Endothelial cell of umbilical vein (primary cell): ENCODE results near the gene CCND2. TPM values are rescaled to one million over a fixed set of nuclear protein-coding genes. Genes with fewer than 3 reads are reported as not detected.

Experiments used
- BruUV-seq: library from RNA; stranded (reverse); fragments of 400-500 nt; replicated peaks from 2 replicates; lab custom pipeline; 2021; lab: Mats Ljungman, UMichigan
- CTCF ChIA-PET: fragments of 300-600, 350-600 bp; sonication (Branson Sonifier 250); formaldehyde crosslinking; loops from one replicate; lab custom pipeline; 2021; ENCODE audit warnings: antibody characterized with exemption, inconsistent platforms; lab: Charles Lee
- POLR2A ChIA-PET: fragments of 300-600, 350-600 bp; sonication (Branson Sonifier 250); formaldehyde crosslinking; loops from one replicate; lab custom pipeline; 2021; ENCODE audit warnings: antibody characterized with exemption, inconsistent platforms; lab: Charles Lee
- DNase-seq: peaks from one replicate; pipeline ENCODE4 v3.0.0-alpha.2; 2011; ENCODE audit warnings: low read depth, low spot score
- FAIRE-seq: peaks from 2 replicates; lab custom pipeline; 2011; peaks lifted over from hg19 to GRCh38; lab: Jason Lieb, UNC
- H2AFZ ChIP-seq: 2 replicates; pipeline ENCODE4 v1.6.0; 2012; ENCODE audit warnings: low read depth, low read length, control low read depth, inconsistent platforms
- H3K27ac ChIP-seq: 2 replicates; pipeline ENCODE4 v1.5.1; 2011; ENCODE audit warnings: low read depth, mild to moderate bottlenecking, control low read depth, low read length, moderate library complexity; ENCODE audit not compliant: insufficient read depth
- H3K27me3 ChIP-seq, 2 experiments: 2 replicates each; pipeline versions ENCODE4 v1.6.0 to v1.6.1; 2011; ENCODE audit warnings: low read length in 2 of 2, mixed read lengths in 1 of 2; ENCODE audit not compliant: control insufficient read depth in 2 of 2, insufficient read depth in 2 of 2
- H3K36me3 ChIP-seq, 2 experiments: 2 replicates in 1 of 2; 3 replicates in 1 of 2; pipeline ENCODE4 v1.5.1; 2011; ENCODE audit warnings: low read length in 2 of 2, mild to moderate bottlenecking in 1 of 2, moderate library complexity in 1 of 2; ENCODE audit not compliant: control insufficient read depth in 2 of 2, insufficient read depth in 2 of 2; ENCODE audit errors: extremely low read depth in 1 of 2
- H3K4me1 ChIP-seq: 3 replicates; pipeline ENCODE4 v1.5.1; 2011; ENCODE audit warnings: mild to moderate bottlenecking, low read length; ENCODE audit not compliant: control insufficient read depth, insufficient read depth; ENCODE audit errors: extremely low read depth
- H3K4me2 ChIP-seq: 2 replicates; pipeline ENCODE4 v1.6.1; 2011; ENCODE audit warnings: low read length, control low read depth, mixed read lengths; ENCODE audit not compliant: insufficient read depth
- H3K4me3 ChIP-seq, 3 experiments: fragments of 200-600 bp in 1 of 3; sonication (generic), shearing (Covaris generic) in 1 of 3; replicated peaks in 1 of 3; 2 replicates each; pipeline ENCODE4 v1.5.1; 2011 to 2016; ENCODE audit warnings: control low read depth in 3 of 3, low read length in 3 of 3, mild to moderate bottlenecking in 2 of 3, inconsistent platforms in 1 of 3, low read depth in 1 of 3, moderate library complexity in 1 of 3; ENCODE audit not compliant: insufficient read depth in 1 of 3
- H3K79me2 ChIP-seq: 2 replicates; pipeline ENCODE4 v1.6.0; 2012; ENCODE audit warnings: low read length, inconsistent platforms; ENCODE audit not compliant: control insufficient read depth, insufficient read depth
- H3K9ac ChIP-seq: replicated peaks from 2 replicates; pipeline ENCODE3; 2011; ENCODE audit warnings: low read length, control low read depth; ENCODE audit not compliant: insufficient read depth; ENCODE audit errors: extremely low read depth
- H3K9me1 ChIP-seq: replicated peaks from 3 replicates; pipeline ENCODE4 v1.6.0; 2011; ENCODE audit warnings: mild to moderate bottlenecking, low read length; ENCODE audit not compliant: control insufficient read depth, insufficient read depth; ENCODE audit errors: extremely low read depth
- H3K9me3 ChIP-seq: replicated peaks from 2 replicates; pipeline ENCODE4 v1.5.1; 2012; ENCODE audit warnings: low read length, inconsistent platforms; ENCODE audit not compliant: control insufficient read depth, insufficient read depth
- H4K20me1 ChIP-seq: replicated peaks from 2 replicates; pipeline ENCODE3; 2011; ENCODE audit warnings: mild to moderate bottlenecking, low read length; ENCODE audit not compliant: control insufficient read depth, insufficient read depth; ENCODE audit errors: extremely low read depth
- CTCF ChIP-seq, 2 donors: IDR thresholded peaks; 1 replicate in 1 of 2; 2 replicates in 1 of 2; pipeline ENCODE4 v1.5.1; 2011; ENCODE audit warnings: low read length in 2 of 2, mild to moderate bottlenecking in 2 of 2, moderate library complexity in 2 of 2, control low read depth in 1 of 2, inconsistent platforms in 1 of 2, low read depth in 1 of 2; ENCODE audit not compliant: insufficient read depth in 1 of 2; ENCODE audit errors: extremely low read depth in 1 of 2
- EZH2 ChIP-seq: IDR thresholded peaks from 2 replicates; pipeline ENCODE4 v1.6.1; 2012; ENCODE audit warnings: borderline replicate concordance, low read depth, mild to moderate bottlenecking, moderate library complexity, low read length, inconsistent platforms; ENCODE audit not compliant: severe bottlenecking
- FOS ChIP-seq: IDR thresholded peaks from 2 replicates; pipeline ENCODE4 v1.6.1; 2011; ENCODE audit warnings: mild to moderate bottlenecking, low read length, moderate library complexity, borderline replicate concordance; ENCODE audit not compliant: insufficient read depth
- GATA2 ChIP-seq: IDR thresholded peaks from 2 replicates; pipeline ENCODE4 v1.7.0; 2011; ENCODE audit warnings: low read depth, mild to moderate bottlenecking, moderate library complexity, mixed read lengths, low read length; ENCODE audit not compliant: insufficient read length, insufficient read depth
- JUN ChIP-seq: IDR thresholded peaks from 2 replicates; pipeline ENCODE4 v1.6.1; 2011; ENCODE audit warnings: borderline replicate concordance, low read depth; ENCODE audit not compliant: insufficient read length, insufficient read depth
- MYC ChIP-seq: IDR thresholded peaks from one replicate; pipeline ENCODE4 v1.6.1; 2011; ENCODE audit warnings: mild to moderate bottlenecking, low read depth, low read length
- POLR2A ChIP-seq: IDR thresholded peaks from 2 replicates; pipeline ENCODE4 v1.6.1; 2012; ENCODE audit warnings: low read depth, mild to moderate bottlenecking, control low read depth, low read length
- POLR2AphosphoS5 ChIP-seq: IDR thresholded peaks from 2 replicates; pipeline ENCODE4 v1.6.1; 2012; ENCODE audit warnings: low read depth, mild to moderate bottlenecking, control low read depth, low read length, moderate library complexity; ENCODE audit not compliant: insufficient read depth
- dilution Hi-C: fragments of 300-500 bp; cut with MboI; formaldehyde crosslinking; loops from one replicate; pipeline ENCODE4 v1.15.0; 2019; ENCODE audit warnings: low sequenced_read_pairs; ENCODE audit not compliant: extremely low pct_ligation_motif_present
- intact Hi-C: fragments of 100-400 bp; cut with micrococcal nuclease; formaldehyde crosslinking; loops from one replicate; pipeline ENCODE4 v1.10.0; 2022
- polyA plus RNA-seq, 4 experiments: library from polyadenylated mRNA; depleted of rRNA in 3 of 4; stranded (reverse) in 3 of 4; unstranded in 1 of 4; fragments of >200 nt; gene quantifications; 2 replicates each; pipeline versions ENCODE4 v1.2.1 to v1.2.3, GENCODE V29; 2011 to 2012; ENCODE audit warnings: missing spikeins in 1 of 4
- total RNA-seq: library from RNA; stranded (reverse); gene quantifications from 2 replicates; pipeline ENCODE4 v1.2.3, GENCODE V29; 2021
- TF ChIP-seq, protein P1 (sequence below): IDR thresholded peaks from 2 replicates; pipeline ENCODE4 v1.6.1; 2011; ENCODE audit not compliant: insufficient read depth, insufficient read length

CCND2 gene
- total and polyA plus RNA-seq, 2 donors (not counting 3 experiments of a cell fraction or from before 2014, with no cell fraction given) = 0.68 to 3.4 TPM

DNA sequence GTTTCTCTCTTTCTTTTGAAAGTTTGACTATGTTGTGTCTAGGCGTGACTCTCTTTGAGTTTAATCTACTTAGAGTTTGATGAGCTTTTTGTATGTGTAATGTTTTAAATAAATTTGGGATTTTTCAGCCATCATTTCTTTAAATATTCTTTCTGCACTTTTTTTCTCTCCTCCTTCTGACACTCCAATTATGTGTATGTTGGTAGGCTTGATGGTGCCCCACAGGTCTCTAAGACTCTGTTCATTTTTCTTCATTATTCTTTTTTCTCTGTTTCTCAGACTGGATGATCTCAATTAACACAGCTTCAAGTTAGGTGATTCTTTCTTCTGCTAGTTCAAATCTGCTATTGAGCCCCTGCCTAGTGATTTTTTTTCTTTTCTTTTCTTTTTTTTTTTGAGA lies 14.5 kb upstream of the CCND2 start:
- H3K27me3 ChIP-seq = peaks cover 9 to 43% of the 10 kb centered on the region in 2 experiments
- no peak overlapping the region for H3K9ac ChIP-seq
- no peaks in the 10 kb centered on the region for H3K4me1 ChIP-seq
- dilution Hi-C loops (no loop called here), intact Hi-C loops (no loop called here)
- H3K27ac ChIP-seq = no peak overlapping the region
- DNase-seq (no peak), FAIRE-seq (no peak)
- H3K4me3 ChIP-seq = no peak overlapping the region
- BruUV-seq = no TSS peak
- H3K9me1 ChIP-seq = no peaks in the 10 kb centered on the region
- no peak for TF ChIP-seq GATA2
- TF ChIP-seq CTCF (IDR thresholded peaks at IDR 0.05; ENCODE audit: extremely low read depth in 1 of 2, insufficient read depth in 1 of 2, low read depth in 1 of 2, low read length in 2 of 2) = no peak
- POLR2A ChIA-PET = no interaction called here
- no peaks in the 10 kb centered on the region for H3K79me2 ChIP-seq
- CTCF ChIA-PET = no interaction called here
- H2AFZ ChIP-seq = no peak overlapping the region
- H3K36me3 ChIP-seq = no peaks in the 10 kb centered on the region
- no peaks in the 10 kb centered on the region for H3K9me3 ChIP-seq
- no peaks in the 10 kb centered on the region for H4K20me1 ChIP-seq
- no peak overlapping the region for H3K4me2 ChIP-seq

DNA sequence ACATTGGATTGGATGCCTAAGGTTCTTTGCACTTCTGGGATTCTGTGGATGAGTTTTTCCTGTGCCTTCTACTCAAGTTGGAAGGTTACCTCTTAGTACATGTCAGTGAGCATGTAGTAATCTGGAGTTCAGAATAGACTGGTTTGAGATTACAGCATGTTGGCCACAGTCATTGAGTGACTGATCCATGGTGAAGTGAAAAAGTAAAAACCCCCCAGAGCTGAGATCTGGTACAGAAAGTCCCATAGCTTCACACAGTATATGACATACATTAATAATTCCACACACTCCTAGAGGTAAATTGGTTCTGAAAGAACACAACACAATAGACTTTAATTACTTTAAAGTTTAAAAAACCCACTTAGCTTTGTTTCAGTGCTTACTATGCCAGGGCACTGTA lies 11.9 kb upstream of the CCND2 start:
- H3K4me1 ChIP-seq = peaks cover 16% of the 10 kb centered on the region
- no TSS peak for BruUV-seq
- no peak overlapping the region for H3K9ac ChIP-seq
- no peak overlapping the region for H2AFZ ChIP-seq
- no peak for TF ChIP-seq EZH2
- TF ChIP-seq JUN = no peak
- TF ChIP-seq, protein P1, sequence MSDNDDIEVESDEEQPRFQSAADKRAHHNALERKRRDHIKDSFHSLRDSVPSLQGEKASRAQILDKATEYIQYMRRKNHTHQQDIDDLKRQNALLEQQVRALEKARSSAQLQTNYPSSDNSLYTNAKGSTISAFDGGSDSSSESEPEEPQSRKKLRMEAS = no peak
- TF ChIP-seq FOS = no peak
- no peak for TF ChIP-seq GATA2
- TF ChIP-seq CTCF (IDR thresholded peaks at IDR 0.05; ENCODE audit: extremely low read depth in 1 of 2, insufficient read depth in 1 of 2, low read depth in 1 of 2, low read length in 2 of 2) = no peak
- no peak for TF ChIP-seq MYC
- no peak for TF ChIP-seq POLR2AphosphoS5
- no peak for TF ChIP-seq POLR2A
- H3K4me3 ChIP-seq = no peak overlapping the region
- FAIRE-seq (no peak), DNase-seq (no peak)
- no peak overlapping the region for H3K4me2 ChIP-seq
- ChIA-PET CTCF (interaction anchor here (1.9 kb wide), 1 partner anchor 15 kb away, joined by 9 read pairs; no protein-coding TSS in a partner anchor), POLR2A (no interaction called here)
- no peaks in the 10 kb centered on the region for H4K20me1 ChIP-seq
- peaks cover 9 to 44% of the 10 kb centered on the region in 2 experiments for H3K27me3 ChIP-seq
- no peaks in the 10 kb centered on the region for H3K36me3 ChIP-seq
- dilution Hi-C loops (no loop called here), intact Hi-C loops (no loop called here)
- H3K27ac ChIP-seq = no peak overlapping the region
- H3K9me3 ChIP-seq = no peaks in the 10 kb centered on the region
- H3K9me1 ChIP-seq = no peaks in the 10 kb centered on the region
- H3K79me2 ChIP-seq = no peaks in the 10 kb centered on the region
